Measurements from ENCODE around the gene NID2.

Gene NID2

GRCh38 chr14:51998348-51998747 is 70.5 kb downstream of the NID2 start:
- DNase-seq, result no peak

GRCh38 chr14:51996148-51996746 is 72.6 kb downstream of the NID2 start:
- peak in 1 of 2 experiments; percentile 24 for DNase-seq

GRCh38 chr14:51993285-51993920 is 75.5 kb downstream of the NID2 start:
- DNase-seq, result no peak

- DNase-seq, result no peak
Observed at GRCh38 chr14:51990488-51990887, 78.4 kb downstream of the NID2 start.

- DNase-seq, result peak; percentile 85 to 97
Observed at GRCh38 chr14:51989293-51990234, 79.3 kb downstream of the NID2 start, which contains the start of gene RTRAF. RTRAF (plus strand) TSS chr14:51989546; CDS start chr14:51989640, 94 bp downstream.

GRCh38 chr14:51988221-51988620 is 80.6 kb downstream of the NID2 start:
- no peak for DNase-seq

GRCh38 chr14:51981218-51981854 is 87.5 kb downstream of the NID2 start:
- no peak for DNase-seq

- peak; percentile 54 to 83 for DNase-seq
Observed at GRCh38 chr14:51979088-51979709, 89.7 kb downstream of the NID2 start.

- DNase-seq, result no peak
Observed at GRCh38 chr14:51978681-51979085, 90.2 kb downstream of the NID2 start.

- no peak for DNase-seq
Observed at GRCh38 chr14:51977075-51977474, 91.8 kb downstream of the NID2 start.

- DNase-seq, result no peak
Observed at GRCh38 chr14:51972566-51972965, 96.3 kb downstream of the NID2 start.

- no peak for DNase-seq
Observed at GRCh38 chr14:51969852-51970540, 98.9 kb downstream of the NID2 start.

DNA sequence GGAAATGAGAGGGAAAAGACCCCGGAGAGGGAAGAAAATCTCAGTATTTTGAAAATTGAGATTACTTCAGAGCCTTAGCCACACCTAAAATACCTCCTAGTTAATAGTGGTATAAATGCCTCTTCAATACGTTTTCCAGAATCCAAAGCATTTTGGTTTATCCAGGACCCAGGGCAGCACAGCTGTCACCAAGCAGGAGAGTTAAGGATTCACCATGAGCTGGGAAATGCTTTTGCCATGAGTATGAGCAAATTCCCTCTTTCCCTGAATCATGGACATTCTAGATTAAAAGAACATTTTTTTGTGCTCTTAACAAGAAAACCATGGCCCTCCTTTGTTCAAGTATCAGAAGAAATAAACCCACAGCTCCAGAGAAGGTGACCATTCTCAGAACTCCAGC is 101.3 kb downstream of the NID2 start:
- no peak for DNase-seq

GRCh38 chr14:51963286-51963685 is 105.6 kb downstream of the NID2 start:
- no peak for DNase-seq

DNA sequence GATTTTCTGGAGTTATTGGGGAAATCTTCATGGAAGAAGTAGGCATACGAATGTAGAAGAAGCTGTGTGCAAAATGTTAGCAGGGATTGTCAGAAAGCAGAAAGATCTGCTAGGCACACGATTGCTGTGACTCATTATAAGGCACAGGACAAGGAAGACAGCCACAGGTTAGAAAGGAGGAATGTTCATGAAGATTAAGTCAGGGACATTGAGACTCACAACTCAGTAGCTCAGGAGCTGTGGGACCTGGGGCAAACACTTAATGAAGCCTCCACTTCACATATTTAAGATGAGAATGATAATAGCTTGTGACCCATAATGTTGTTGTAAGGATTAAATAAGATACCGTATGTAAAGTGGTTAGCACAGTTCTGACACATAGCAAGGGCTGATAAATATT is 106.1 kb downstream of the NID2 start:
- DNase-seq, result no peak

GRCh38 chr14:51960866-51961265 is 108.0 kb downstream of the NID2 start:
- DNase-seq, result no peak

DNA sequence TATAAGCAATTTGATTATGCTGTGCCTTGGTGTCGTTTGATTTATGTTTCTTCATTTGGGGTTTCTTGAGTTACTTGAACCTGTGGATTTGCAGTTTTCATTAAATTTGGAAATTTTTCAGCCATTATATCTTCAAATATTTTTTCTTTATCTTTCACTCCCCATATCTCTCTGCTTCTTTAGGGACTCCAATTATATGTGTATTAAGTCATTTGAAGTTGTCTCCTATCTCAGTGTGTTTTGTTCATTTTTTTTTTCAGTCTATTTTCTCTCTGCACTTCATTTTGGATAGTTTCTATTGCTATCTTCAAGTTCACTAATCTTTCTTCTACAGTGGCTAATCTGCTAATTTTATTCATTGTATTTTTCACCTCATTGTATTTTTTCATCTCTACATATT is 108.9 kb downstream of the NID2 start:
- no peak for DNase-seq

GRCh38 chr14:51957950-51958349 is 110.9 kb downstream of the NID2 start:
- DNase-seq, result no peak

Measured in NCI-H526 (cell line).